GM23338 (cell line): ENCODE measurements around the gene EMSY. TPM values are rescaled to one million over a fixed set of nuclear protein-coding genes. Genes with fewer than 3 reads are reported as not detected.

Source experiments
- ATAC-seq: fragments of 200-7000 bp; cut with Tn5 transposase; 3 replicates; pipeline ENCODE4 v1.9.1; 2020
- DNase-seq: peaks from one replicate; pipeline ENCODE4 v3.0.0-alpha.2; 2015; ENCODE audit warnings: low spot score
- H2AFZ ChIP-seq: fragments of 200-600 bp; sonication (generic); 2 replicates; pipeline ENCODE4 v1.8.0; 2016; ENCODE audit warnings: antibody characterized with exemption, mild to moderate bottlenecking, moderate library complexity
- H3F3A ChIP-seq: fragments of 200-600 bp; sonication (generic); replicated peaks from 2 replicates; pipeline ENCODE4 v1.8.0; 2017; ENCODE audit warnings: antibody characterized with exemption, mixed run types, low read depth
- H3K27ac ChIP-seq: fragments of 200-600 bp; sonication (generic); 2 replicates; pipeline ENCODE4 v1.6.1; 2016; ENCODE audit warnings: low read depth
- H3K27me3 ChIP-seq: fragments of 200-600 bp; sonication (generic); 2 replicates; pipeline ENCODE4 v1.8.0; 2016; ENCODE audit warnings: mild to moderate bottlenecking, mixed run types, moderate library complexity; ENCODE audit not compliant: insufficient read depth
- H3K36me3 ChIP-seq: fragments of 200-600 bp; sonication (generic); 2 replicates; pipeline ENCODE4 v1.8.0; 2016; ENCODE audit warnings: mild to moderate bottlenecking; ENCODE audit not compliant: insufficient read depth
- H3K4me1 ChIP-seq: fragments of 200-600 bp; sonication (generic); 2 replicates; pipeline ENCODE4 v1.8.0; 2016; ENCODE audit warnings: mild to moderate bottlenecking, moderate library complexity; ENCODE audit not compliant: insufficient read depth
- H3K4me2 ChIP-seq: fragments of 200-600 bp; sonication (generic); 2 replicates; pipeline ENCODE4 v1.7.1; 2017; ENCODE audit warnings: mixed run types
- H3K4me3 ChIP-seq: fragments of 200-600 bp; sonication (generic); 2 replicates; pipeline ENCODE4 v1.6.1; 2016; ENCODE audit warnings: mixed run types
- H3K79me2 ChIP-seq: fragments of 200-600 bp; sonication (generic); replicated peaks from 2 replicates; pipeline ENCODE4 v1.8.0; 2017; ENCODE audit warnings: mild to moderate bottlenecking; ENCODE audit not compliant: insufficient read depth
- H3K9me2 ChIP-seq: fragments of 200-600 bp; sonication (generic); 2 replicates; pipeline ENCODE4 v1.8.0; 2017; ENCODE audit not compliant: insufficient read depth
- H4K20me1 ChIP-seq: fragments of 200-600 bp; sonication (generic); replicated peaks from 2 replicates; pipeline ENCODE4 v1.8.0; 2017; ENCODE audit warnings: mild to moderate bottlenecking; ENCODE audit not compliant: insufficient read depth
- H3K27ac Mint-ChIP-seq: 2 replicates; pipeline ENCODE4 v1.8.0; 2020; ENCODE audit warnings: inconsistent platforms, mild to moderate bottlenecking, moderate library complexity, mixed read lengths
- H3K27me3 Mint-ChIP-seq: 3 replicates; pipeline ENCODE4 v1.8.0; 2022; ENCODE audit warnings: low read depth, mild to moderate bottlenecking, moderate library complexity, mixed read lengths, inconsistent platforms; ENCODE audit not compliant: insufficient read depth, poor library complexity
- H3K36me3 Mint-ChIP-seq: 3 replicates; pipeline ENCODE4 v1.8.0; 2021; ENCODE audit warnings: low read depth, mild to moderate bottlenecking, inconsistent platforms, moderate library complexity, mixed read lengths
- H3K4me1 Mint-ChIP-seq: 3 replicates; pipeline ENCODE4 v1.8.0; 2020; ENCODE audit warnings: mild to moderate bottlenecking, inconsistent platforms, mixed read lengths
- H3K4me3 Mint-ChIP-seq: 3 replicates; pipeline ENCODE4 v1.8.0; 2021; ENCODE audit warnings: moderate library complexity, mild to moderate bottlenecking, inconsistent platforms, mixed read lengths
- H3K9me3 Mint-ChIP-seq: 3 replicates; pipeline ENCODE4 v1.8.0; 2020; ENCODE audit warnings: moderate library complexity, mild to moderate bottlenecking, inconsistent platforms, mixed read lengths
- CREB1 ChIP-seq: fragments of 250-450 bp; sonication (Bioruptor Pico); IDR thresholded peaks from 2 replicates; pipeline ENCODE4 v1.5.0; 2020; ENCODE audit warnings: low read depth, mild to moderate bottlenecking, moderate library complexity
- EZH2 ChIP-seq: fragments of 200-600 bp; sonication (generic); IDR thresholded peaks from one replicate; pipeline ENCODE4 v1.8.0; 2017; ENCODE audit warnings: antibody characterized with exemption, mild to moderate bottlenecking, low read depth; ENCODE audit not compliant: unreplicated experiment
- EZH2phosphoT487 ChIP-seq: fragments of 200-600 bp; sonication (generic); IDR thresholded peaks from one replicate; pipeline ENCODE4 v1.8.1; 2018; ENCODE audit warnings: antibody characterized with exemption; ENCODE audit not compliant: unreplicated experiment
- JUNB ChIP-seq: IDR thresholded peaks from one replicate; pipeline ENCODE4 v1.6.1; 2016; ENCODE audit warnings: antibody characterized with exemption; ENCODE audit not compliant: unreplicated experiment
- NANOG ChIP-seq: IDR thresholded peaks from 2 replicates; pipeline ENCODE4 v1.6.1; 2016; ENCODE audit warnings: antibody characterized with exemption, borderline replicate concordance
- POLR2AphosphoS5 ChIP-seq: IDR thresholded peaks from 2 replicates; pipeline ENCODE4 v1.6.1; 2016; ENCODE audit warnings: antibody characterized with exemption, low read depth
- STAT1 ChIP-seq: IDR thresholded peaks from one replicate; pipeline ENCODE4 v1.6.1; 2016; ENCODE audit warnings: antibody characterized with exemption; ENCODE audit not compliant: unreplicated experiment
- ZNF114 ChIP-seq: fragments of 250-450 bp; sonication (Bioruptor Pico); IDR thresholded peaks from 2 replicates; pipeline ENCODE4 v1.5.0; 2020; ENCODE audit warnings: mild to moderate bottlenecking, moderate library complexity
- ZNF331 ChIP-seq: fragments of 250-450 bp; sonication (Bioruptor Pico); IDR thresholded peaks from 2 replicates; pipeline ENCODE4 v1.5.0; 2020; ENCODE audit warnings: low read depth, mild to moderate bottlenecking, moderate library complexity
- polyA plus RNA-seq: library from polyadenylated mRNA; unstranded; fragments of >200 nt; fragmentation: Nextera tagmentation; extraction: Ambion mirVana; gene quantifications from 2 replicates; pipeline ENCODE4 v1.2.1, GENCODE V29; 2016
- total RNA-seq: library from RNA; depleted of rRNA; stranded (reverse); fragments of >200 nt; shearing (Covaris generic); gene quantifications from 2 replicates; pipeline ENCODE4 v1.2.3, GENCODE V29; 2014
- TF ChIP-seq, protein P1 (sequence below): IDR thresholded peaks from 2 replicates; pipeline ENCODE4 v1.6.1; 2016; ENCODE audit warnings: antibody characterized with exemption
- TF ChIP-seq, protein P2 (sequence below): fragments of 250-450 bp; sonication (Bioruptor Pico); IDR thresholded peaks from 2 replicates; pipeline ENCODE4 v1.5.0; 2020; ENCODE audit warnings: mild to moderate bottlenecking, moderate library complexity
- TF ChIP-seq, protein P3 (sequence below), 2 experiments: fragments of 200-600 bp in 1 of 2; sonication (generic) in 1 of 2; conservative IDR thresholded peaks; 2 replicates each; pipeline versions ENCODE4 v1.5.1 to v1.6.1; 2016 to 2017; ENCODE audit warnings: antibody characterized with exemption in 2 of 2, low read depth in 2 of 2, mild to moderate bottlenecking in 2 of 2, moderate library complexity in 1 of 2
- TF ChIP-seq, protein P4 (sequence below): IDR thresholded peaks from one replicate; pipeline ENCODE4 v1.6.1; 2018; ENCODE audit warnings: antibody characterized with exemption; ENCODE audit not compliant: unreplicated experiment

The EMSY gene
- total and polyA plus RNA-seq, 2 experiments from 2014 or later, result 25.0 to 46.9 TPM

DNA sequence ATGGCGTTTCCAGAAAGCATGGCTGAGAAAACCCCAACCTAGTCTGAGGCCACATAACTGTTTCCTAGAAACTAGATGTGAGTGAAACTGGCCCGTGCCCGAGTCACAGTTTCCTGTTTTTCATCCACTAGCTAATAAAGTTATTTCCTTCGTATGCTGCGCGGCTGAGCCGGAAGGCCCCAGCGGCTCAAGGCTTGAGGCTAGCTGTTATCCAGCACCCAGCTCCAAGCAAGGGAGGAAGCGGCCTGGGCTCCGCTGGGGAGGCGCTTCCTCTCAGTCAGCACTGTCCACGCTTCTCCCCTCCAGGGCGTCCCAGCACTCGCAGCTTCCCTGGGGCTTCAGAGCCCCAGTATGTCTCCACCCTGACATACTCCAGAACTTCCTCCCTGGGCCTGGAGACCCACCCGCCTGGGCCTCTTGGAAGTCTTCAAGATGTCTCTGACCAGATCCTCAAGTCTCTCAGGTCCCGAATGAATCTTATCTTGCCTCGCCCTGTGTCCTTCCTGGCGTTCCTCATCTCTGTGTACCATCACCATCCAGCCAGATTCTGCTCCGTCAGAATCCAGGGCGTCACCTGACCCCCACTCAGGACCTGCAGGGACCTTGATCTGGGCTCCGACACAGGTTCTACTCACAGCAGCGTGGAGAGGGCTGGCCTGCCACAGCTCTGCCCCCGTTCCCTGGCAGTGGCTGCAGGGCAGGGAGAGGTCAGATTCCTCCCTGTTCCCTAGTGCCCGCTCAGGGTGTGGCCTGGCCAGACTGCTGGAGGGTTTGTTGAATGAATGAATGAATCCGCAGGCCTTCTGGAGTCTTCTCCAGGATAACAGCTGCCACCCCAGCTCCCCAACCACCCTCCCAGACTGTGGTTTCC lies 143.9 kb downstream of the EMSY start:
- Mint-ChIP-seq H3K27ac (no peak overlapping the region), H3K9me3 (peaks cover under 1% of the 10 kb centered on the region; the same call in 1 of the 3 replicates), H3K4me1 (peaks cover 3% of the 10 kb centered on the region; the same call in 1 of the 3 replicates), H3K27me3 (no peaks in the 10 kb centered on the region), H3K36me3 (no peaks in the 10 kb centered on the region; the same call in none of the 3 replicates), H3K4me3 (no peak overlapping the region)
- no peaks in the 10 kb centered on the region for H3K9me2 ChIP-seq
- H3K4me1 ChIP-seq, result no peaks in the 10 kb centered on the region
- H3K4me3 ChIP-seq, result no peak overlapping the region
- H3K36me3 ChIP-seq, result no peaks in the 10 kb centered on the region
- H3K27ac ChIP-seq, result no peak overlapping the region
- no peaks in the 10 kb centered on the region for H3F3A ChIP-seq
- no peaks in the 10 kb centered on the region for H4K20me1 ChIP-seq
- peak overlapping the region; percentile 63; the same call in 1 of the 2 replicates for H2AFZ ChIP-seq
- ATAC-seq (peak; percentile 42; the same call in 1 of the 3 replicates), DNase-seq (no peak)
- no peak overlapping the region for H3K4me2 ChIP-seq
- TF ChIP-seq JUNB, result no peak
- TF ChIP-seq, protein P1, sequence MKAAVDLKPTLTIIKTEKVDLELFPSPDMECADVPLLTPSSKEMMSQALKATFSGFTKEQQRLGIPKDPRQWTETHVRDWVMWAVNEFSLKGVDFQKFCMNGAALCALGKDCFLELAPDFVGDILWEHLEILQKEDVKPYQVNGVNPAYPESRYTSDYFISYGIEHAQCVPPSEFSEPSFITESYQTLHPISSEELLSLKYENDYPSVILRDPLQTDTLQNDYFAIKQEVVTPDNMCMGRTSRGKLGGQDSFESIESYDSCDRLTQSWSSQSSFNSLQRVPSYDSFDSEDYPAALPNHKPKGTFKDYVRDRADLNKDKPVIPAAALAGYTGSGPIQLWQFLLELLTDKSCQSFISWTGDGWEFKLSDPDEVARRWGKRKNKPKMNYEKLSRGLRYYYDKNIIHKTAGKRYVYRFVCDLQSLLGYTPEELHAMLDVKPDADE, result no peak
- TF ChIP-seq, protein P2, sequence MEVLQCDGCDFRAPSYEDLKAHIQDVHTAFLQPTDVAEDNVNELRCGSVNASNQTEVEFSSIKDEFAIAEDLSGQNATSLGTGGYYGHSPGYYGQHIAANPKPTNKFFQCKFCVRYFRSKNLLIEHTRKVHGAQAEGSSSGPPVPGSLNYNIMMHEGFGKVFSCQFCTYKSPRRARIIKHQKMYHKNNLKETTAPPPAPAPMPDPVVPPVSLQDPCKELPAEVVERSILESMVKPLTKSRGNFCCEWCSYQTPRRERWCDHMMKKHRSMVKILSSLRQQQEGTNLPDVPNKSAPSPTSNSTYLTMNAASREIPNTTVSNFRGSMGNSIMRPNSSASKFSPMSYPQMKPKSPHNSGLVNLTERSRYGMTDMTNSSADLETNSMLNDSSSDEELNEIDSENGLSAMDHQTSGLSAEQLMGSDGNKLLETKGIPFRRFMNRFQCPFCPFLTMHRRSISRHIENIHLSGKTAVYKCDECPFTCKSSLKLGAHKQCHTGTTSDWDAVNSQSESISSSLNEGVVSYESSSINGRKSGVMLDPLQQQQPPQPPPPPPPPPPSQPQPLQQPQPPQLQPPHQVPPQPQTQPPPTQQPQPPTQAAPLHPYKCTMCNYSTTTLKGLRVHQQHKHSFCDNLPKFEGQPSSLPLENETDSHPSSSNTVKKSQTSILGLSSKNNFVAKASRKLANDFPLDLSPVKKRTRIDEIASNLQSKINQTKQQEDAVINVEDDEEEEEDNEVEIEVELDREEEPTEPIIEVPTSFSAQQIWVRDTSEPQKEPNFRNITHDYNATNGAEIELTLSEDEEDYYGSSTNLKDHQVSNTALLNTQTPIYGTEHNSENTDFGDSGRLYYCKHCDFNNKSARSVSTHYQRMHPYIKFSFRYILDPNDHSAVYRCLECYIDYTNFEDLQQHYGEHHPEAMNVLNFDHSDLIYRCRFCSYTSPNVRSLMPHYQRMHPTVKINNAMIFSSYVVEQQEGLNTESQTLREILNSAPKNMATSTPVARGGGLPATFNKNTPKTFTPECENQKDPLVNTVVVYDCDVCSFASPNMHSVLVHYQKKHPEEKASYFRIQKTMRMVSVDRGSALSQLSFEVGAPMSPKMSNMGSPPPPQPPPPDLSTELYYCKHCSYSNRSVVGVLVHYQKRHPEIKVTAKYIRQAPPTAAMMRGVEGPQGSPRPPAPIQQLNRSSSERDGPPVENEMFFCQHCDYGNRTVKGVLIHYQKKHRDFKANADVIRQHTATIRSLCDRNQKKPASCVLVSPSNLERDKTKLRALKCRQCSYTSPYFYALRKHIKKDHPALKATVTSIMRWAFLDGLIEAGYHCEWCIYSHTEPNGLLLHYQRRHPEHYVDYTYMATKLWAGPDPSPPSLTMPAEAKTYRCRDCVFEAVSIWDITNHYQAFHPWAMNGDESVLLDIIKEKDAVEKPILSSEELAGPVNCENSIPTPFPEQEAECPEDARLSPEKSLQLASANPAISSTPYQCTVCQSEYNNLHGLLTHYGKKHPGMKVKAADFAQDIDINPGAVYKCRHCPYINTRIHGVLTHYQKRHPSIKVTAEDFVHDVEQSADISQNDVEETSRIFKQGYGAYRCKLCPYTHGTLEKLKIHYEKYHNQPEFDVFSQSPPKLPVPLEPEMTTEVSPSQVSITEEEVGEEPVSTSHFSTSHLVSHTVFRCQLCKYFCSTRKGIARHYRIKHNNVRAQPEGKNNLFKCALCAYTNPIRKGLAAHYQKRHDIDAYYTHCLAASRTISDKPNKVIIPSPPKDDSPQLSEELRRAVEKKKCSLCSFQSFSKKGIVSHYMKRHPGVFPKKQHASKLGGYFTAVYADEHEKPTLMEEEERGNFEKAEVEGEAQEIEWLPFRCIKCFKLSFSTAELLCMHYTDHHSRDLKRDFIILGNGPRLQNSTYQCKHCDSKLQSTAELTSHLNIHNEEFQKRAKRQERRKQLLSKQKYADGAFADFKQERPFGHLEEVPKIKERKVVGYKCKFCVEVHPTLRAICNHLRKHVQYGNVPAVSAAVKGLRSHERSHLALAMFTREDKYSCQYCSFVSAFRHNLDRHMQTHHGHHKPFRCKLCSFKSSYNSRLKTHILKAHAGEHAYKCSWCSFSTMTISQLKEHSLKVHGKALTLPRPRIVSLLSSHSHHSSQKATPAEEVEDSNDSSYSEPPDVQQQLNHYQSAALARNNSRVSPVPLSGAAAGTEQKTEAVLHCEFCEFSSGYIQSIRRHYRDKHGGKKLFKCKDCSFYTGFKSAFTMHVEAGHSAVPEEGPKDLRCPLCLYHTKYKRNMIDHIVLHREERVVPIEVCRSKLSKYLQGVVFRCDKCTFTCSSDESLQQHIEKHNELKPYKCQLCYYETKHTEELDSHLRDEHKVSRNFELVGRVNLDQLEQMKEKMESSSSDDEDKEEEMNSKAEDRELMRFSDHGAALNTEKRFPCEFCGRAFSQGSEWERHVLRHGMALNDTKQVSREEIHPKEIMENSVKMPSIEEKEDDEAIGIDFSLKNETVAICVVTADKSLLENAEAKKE (CRISPR knock-in tag), result no peak
- no peak for TF ChIP-seq ZNF331
- no peak for TF ChIP-seq EZH2
- TF ChIP-seq CREB1 (CRISPR knock-in tag), result no peak
- TF ChIP-seq, protein P3, sequence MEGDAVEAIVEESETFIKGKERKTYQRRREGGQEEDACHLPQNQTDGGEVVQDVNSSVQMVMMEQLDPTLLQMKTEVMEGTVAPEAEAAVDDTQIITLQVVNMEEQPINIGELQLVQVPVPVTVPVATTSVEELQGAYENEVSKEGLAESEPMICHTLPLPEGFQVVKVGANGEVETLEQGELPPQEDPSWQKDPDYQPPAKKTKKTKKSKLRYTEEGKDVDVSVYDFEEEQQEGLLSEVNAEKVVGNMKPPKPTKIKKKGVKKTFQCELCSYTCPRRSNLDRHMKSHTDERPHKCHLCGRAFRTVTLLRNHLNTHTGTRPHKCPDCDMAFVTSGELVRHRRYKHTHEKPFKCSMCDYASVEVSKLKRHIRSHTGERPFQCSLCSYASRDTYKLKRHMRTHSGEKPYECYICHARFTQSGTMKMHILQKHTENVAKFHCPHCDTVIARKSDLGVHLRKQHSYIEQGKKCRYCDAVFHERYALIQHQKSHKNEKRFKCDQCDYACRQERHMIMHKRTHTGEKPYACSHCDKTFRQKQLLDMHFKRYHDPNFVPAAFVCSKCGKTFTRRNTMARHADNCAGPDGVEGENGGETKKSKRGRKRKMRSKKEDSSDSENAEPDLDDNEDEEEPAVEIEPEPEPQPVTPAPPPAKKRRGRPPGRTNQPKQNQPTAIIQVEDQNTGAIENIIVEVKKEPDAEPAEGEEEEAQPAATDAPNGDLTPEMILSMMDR (conservative IDR thresholded peaks at IDR 0.05; ENCODE audit: low read depth in 2 of 2), result no peak
- TF ChIP-seq, protein P4, sequence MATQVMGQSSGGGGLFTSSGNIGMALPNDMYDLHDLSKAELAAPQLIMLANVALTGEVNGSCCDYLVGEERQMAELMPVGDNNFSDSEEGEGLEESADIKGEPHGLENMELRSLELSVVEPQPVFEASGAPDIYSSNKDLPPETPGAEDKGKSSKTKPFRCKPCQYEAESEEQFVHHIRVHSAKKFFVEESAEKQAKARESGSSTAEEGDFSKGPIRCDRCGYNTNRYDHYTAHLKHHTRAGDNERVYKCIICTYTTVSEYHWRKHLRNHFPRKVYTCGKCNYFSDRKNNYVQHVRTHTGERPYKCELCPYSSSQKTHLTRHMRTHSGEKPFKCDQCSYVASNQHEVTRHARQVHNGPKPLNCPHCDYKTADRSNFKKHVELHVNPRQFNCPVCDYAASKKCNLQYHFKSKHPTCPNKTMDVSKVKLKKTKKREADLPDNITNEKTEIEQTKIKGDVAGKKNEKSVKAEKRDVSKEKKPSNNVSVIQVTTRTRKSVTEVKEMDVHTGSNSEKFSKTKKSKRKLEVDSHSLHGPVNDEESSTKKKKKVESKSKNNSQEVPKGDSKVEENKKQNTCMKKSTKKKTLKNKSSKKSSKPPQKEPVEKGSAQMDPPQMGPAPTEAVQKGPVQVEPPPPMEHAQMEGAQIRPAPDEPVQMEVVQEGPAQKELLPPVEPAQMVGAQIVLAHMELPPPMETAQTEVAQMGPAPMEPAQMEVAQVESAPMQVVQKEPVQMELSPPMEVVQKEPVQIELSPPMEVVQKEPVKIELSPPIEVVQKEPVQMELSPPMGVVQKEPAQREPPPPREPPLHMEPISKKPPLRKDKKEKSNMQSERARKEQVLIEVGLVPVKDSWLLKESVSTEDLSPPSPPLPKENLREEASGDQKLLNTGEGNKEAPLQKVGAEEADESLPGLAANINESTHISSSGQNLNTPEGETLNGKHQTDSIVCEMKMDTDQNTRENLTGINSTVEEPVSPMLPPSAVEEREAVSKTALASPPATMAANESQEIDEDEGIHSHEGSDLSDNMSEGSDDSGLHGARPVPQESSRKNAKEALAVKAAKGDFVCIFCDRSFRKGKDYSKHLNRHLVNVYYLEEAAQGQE, result no peak
- no peak for TF ChIP-seq STAT1
- TF ChIP-seq ZNF114 (CRISPR knock-in tag), result no peak
- no peak for TF ChIP-seq EZH2phosphoT487
- no peak for TF ChIP-seq POLR2AphosphoS5
- no peak for TF ChIP-seq NANOG
- no peaks in the 10 kb centered on the region for H3K79me2 ChIP-seq
- no peaks in the 10 kb centered on the region for H3K27me3 ChIP-seq
